Dermis blood vessel endothelial cell (primary cell): ENCODE measurements around the gene PCP4L1. TPM values are rescaled to one million over a fixed set of nuclear protein-coding genes. Genes with fewer than 3 reads are reported as not detected.

Experiments
- DNase-seq: peaks from one replicate; pipeline ENCODE4 v3.0.0; 2010
- total RNA-seq: library from RNA; depleted of rRNA; stranded (reverse); fragments of >200 nt; gene quantifications from 2 replicates; pipeline ENCODE4 v1.2.3, GENCODE V29; 2014

PCP4L1 gene
- total RNA-seq, 1 donor from 2014 or later: not detected

- DNase-seq: no peak
These were observed 14.9 kb downstream of the PCP4L1 start for GRCh38 chr1:161273402-161273801.

GRCh38 chr1:161274874-161275273 lies 16.3 kb downstream of the PCP4L1 start:
- DNase-seq: no peak

- DNase-seq: no peak
These were observed 24.4 kb downstream of the PCP4L1 start for GRCh38 chr1:161282991-161283390.

- DNase-seq: no peak
These were observed 26.6 kb downstream of the PCP4L1 start for GRCh38 chr1:161285113-161285512.

- DNase-seq: no peak
These were observed 27.0 kb downstream of the PCP4L1 start for GRCh38 chr1:161285521-161285920.

- DNase-seq: no peak
These were observed 29.0 kb downstream of the PCP4L1 start for GRCh38 chr1:161287482-161288054.

GRCh38 chr1:161290779-161291178 lies 32.2 kb downstream of the PCP4L1 start:
- DNase-seq: no peak

- no peak for DNase-seq
These were observed 38.9 kb downstream of the PCP4L1 start for GRCh38 chr1:161297415-161297814.

GRCh38 chr1:161298116-161298515 lies 39.6 kb downstream of the PCP4L1 start:
- DNase-seq: no peak

- no peak for DNase-seq
These were observed 40.8 kb downstream of the PCP4L1 start for GRCh38 chr1:161299347-161299746.

GRCh38 chr1:161300478-161300877 lies 41.9 kb downstream of the PCP4L1 start:
- DNase-seq: no peak

GRCh38 chr1:161304927-161305866 lies 46.7 kb downstream of the PCP4L1 start:
- DNase-seq: no peak

- DNase-seq: peak; percentile 61
These were observed 47.4 kb downstream of the PCP4L1 start for GRCh38 chr1:161305867-161306519.

GRCh38 chr1:161307230-161307768 lies 48.8 kb downstream of the PCP4L1 start:
- peak; percentile 54 for DNase-seq

- no peak for DNase-seq
These were observed 49.5 kb downstream of the PCP4L1 start for GRCh38 chr1:161307892-161308638.

GRCh38 chr1:161309868-161310267 lies 51.3 kb downstream of the PCP4L1 start, which contains the start of gene MPZ:
Gene MPZ, minus strand, starts transcription at chr1:161309968. Its CDS starts 63 bp downstream, at chr1:161309905.
- DNase-seq: no peak

GRCh38 chr1:161311595-161312181 lies 53.1 kb downstream of the PCP4L1 start:
- no peak for DNase-seq

- DNase-seq: no peak
These were observed 55.1 kb downstream of the PCP4L1 start for GRCh38 chr1:161313554-161314200.

- peak; percentile 94 for DNase-seq
These were observed 55.8 kb downstream of the PCP4L1 start, which contains the start of gene SDHC for GRCh38 chr1:161314201-161314981. Gene SDHC, plus strand, starts transcription at chr1:161314381. Its CDS starts 25 bp downstream, at chr1:161314406.
